Suprapubic skin (tissue), 4 donors: ENCODE measurements around the gene MBD4. TPM values are rescaled to one million over a fixed set of nuclear protein-coding genes. Genes with fewer than 3 reads are reported as not detected.

Source experiments
- DNase-seq, 2 donors: peaks; one replicate each; pipeline ENCODE4 v3.0.0-alpha.2; 2019; ENCODE audit warnings: low spot score in 2 of 2
- H3K27ac ChIP-seq: fragments of 200-600 bp; sonication (generic); one replicate; pipeline ENCODE4 v1.5.1; 2019
- H3K27me3 ChIP-seq: fragments of 200-600 bp; sonication (generic); one replicate; pipeline ENCODE4 v1.5.1; 2019
- H3K36me3 ChIP-seq: fragments of 200-600 bp; sonication (generic); one replicate; pipeline ENCODE4 v1.5.1; 2019
- H3K4me1 ChIP-seq: fragments of 200-600 bp; sonication (generic); one replicate; pipeline ENCODE4 v1.5.1; 2019
- H3K4me3 ChIP-seq: fragments of 200-600 bp; sonication (generic); one replicate; pipeline ENCODE4 v1.5.1; 2019; ENCODE audit warnings: mild to moderate bottlenecking
- H3K9me3 ChIP-seq: fragments of 200-600 bp; sonication (generic); one replicate; pipeline ENCODE4 v1.5.1; 2019
- CTCF ChIP-seq, 2 donors: fragments of 200-600 bp in 1 of 2; fragments of 450-650 bp in 1 of 2; sonication (generic) in 1 of 2; IDR thresholded peaks; one replicate each; pipeline ENCODE4 v1.5.1; 2016 to 2019; ENCODE audit warnings: antibody characterized with exemption in 2 of 2, mild to moderate bottlenecking in 1 of 2, moderate library complexity in 1 of 2
- EP300 ChIP-seq: sonication (generic); formaldehyde crosslinking; IDR thresholded peaks from one replicate; pipeline ENCODE4 v1.6.1; 2017; ENCODE audit warnings: antibody characterized with exemption
- POLR2A ChIP-seq, 2 donors: fragments of 450-650 bp; IDR thresholded peaks; one replicate each; pipeline ENCODE4 v1.6.1; 2017; ENCODE audit warnings: antibody characterized with exemption in 2 of 2, mild to moderate bottlenecking in 2 of 2, moderate library complexity in 2 of 2
- POLR2AphosphoS5 ChIP-seq, 3 donors: sonication (generic); formaldehyde crosslinking; IDR thresholded peaks; one replicate each; pipeline ENCODE4 v1.6.1; 2017; ENCODE audit warnings: antibody characterized with exemption in 3 of 3
- WGBS: methylation state at CpG from one replicate; pipeline ENCODE4 v1.1.5; 2018; 5-methylcytosine and 5-hydroxymethylcytosine counted together
- total RNA-seq, 4 donors: library from RNA; depleted of rRNA; stranded (reverse); fragments of >200 nt; gene quantifications; one replicate each; pipeline ENCODE4 v1.1.0, GENCODE V29; 2016

MBD4 gene
- total RNA-seq, 4 donors from 2014 or later, result 14.8 to 42.5 (median 24.0) TPM

GRCh38 chr3:129467932-129468331 is 28.2 kb upstream of the MBD4 start:
- H3K4me1 ChIP-seq, result peaks cover 3% of the 10 kb centered on the region
- DNase-seq, result no peak
- H3K9me3 ChIP-seq, result no peaks in the 10 kb centered on the region
- 90% methylated on average over 1 of the region's 1 CpG for WGBS
- H3K36me3 ChIP-seq, result peaks cover 35% of the 10 kb centered on the region
- no peak for TF ChIP-seq CTCF (IDR thresholded peaks at IDR 0.05)
- no peak for TF ChIP-seq POLR2A (IDR thresholded peaks at IDR 0.05)
- no peak for TF ChIP-seq EP300
- TF ChIP-seq POLR2AphosphoS5 (IDR thresholded peaks at IDR 0.05), result no peak
- no peak overlapping the region for H3K4me3 ChIP-seq
- no peak overlapping the region for H3K27ac ChIP-seq
- H3K27me3 ChIP-seq, result no peaks in the 10 kb centered on the region

- no peaks in the 10 kb centered on the region for H3K27me3 ChIP-seq
- peaks cover 42% of the 10 kb centered on the region for H3K36me3 ChIP-seq
- WGBS, result 76% methylated on average over 4 of the region's 4 CpGs
- no peak for DNase-seq
- H3K9me3 ChIP-seq, result no peaks in the 10 kb centered on the region
- H3K27ac ChIP-seq, result no peak overlapping the region
- no peak overlapping the region for H3K4me3 ChIP-seq
- H3K4me1 ChIP-seq, result peaks cover under 1% of the 10 kb centered on the region
- no peak for TF ChIP-seq CTCF (IDR thresholded peaks at IDR 0.05)
- no peak for TF ChIP-seq EP300
- no peak for TF ChIP-seq POLR2A (IDR thresholded peaks at IDR 0.05)
- no peak for TF ChIP-seq POLR2AphosphoS5 (IDR thresholded peaks at IDR 0.05)
Observed at GRCh38 chr3:129463716-129464115, 24.0 kb upstream of the MBD4 start.

- Histone ChIP-seq H3K27me3 (no peaks in the 10 kb centered on the region), H3K9me3 (no peaks in the 10 kb centered on the region), H3K4me3 (no peak overlapping the region), H3K4me1 (no peaks in the 10 kb centered on the region), H3K36me3 (peaks cover 45% of the 10 kb centered on the region), H3K27ac (no peak overlapping the region)
- 91% methylated on average over 3 of the region's 3 CpGs for WGBS
- no peak for DNase-seq
- TF ChIP-seq POLR2A (IDR thresholded peaks at IDR 0.05) (no peak), CTCF (IDR thresholded peaks at IDR 0.05) (no peak), EP300 (no peak), POLR2AphosphoS5 (IDR thresholded peaks at IDR 0.05) (no peak)
Observed at GRCh38 chr3:129463094-129463493, 23.3 kb upstream of the MBD4 start.

- WGBS, result 93% methylated on average over 3 of the region's 3 CpGs
- Histone ChIP-seq H3K4me3 (no peak overlapping the region), H3K27ac (no peak overlapping the region), H3K4me1 (no peaks in the 10 kb centered on the region), H3K9me3 (no peaks in the 10 kb centered on the region), H3K27me3 (no peaks in the 10 kb centered on the region), H3K36me3 (peaks cover 45% of the 10 kb centered on the region)
- TF ChIP-seq POLR2A (IDR thresholded peaks at IDR 0.05) (no peak), EP300 (no peak), CTCF (IDR thresholded peaks at IDR 0.05) (no peak), POLR2AphosphoS5 (IDR thresholded peaks at IDR 0.05) (no peak)
- no peak for DNase-seq
Observed at GRCh38 chr3:129462361-129462968, 22.7 kb upstream of the MBD4 start.

- H3K36me3 ChIP-seq, result peaks cover 47% of the 10 kb centered on the region
- H3K4me1 ChIP-seq, result no peaks in the 10 kb centered on the region
- 74% methylated on average over 6 of the region's 6 CpGs for WGBS
- H3K27ac ChIP-seq, result no peak overlapping the region
- no peak for DNase-seq
- TF ChIP-seq EP300, result no peak
- no peak for TF ChIP-seq POLR2A (IDR thresholded peaks at IDR 0.05)
- TF ChIP-seq POLR2AphosphoS5 (IDR thresholded peaks at IDR 0.05), result no peak
- no peak for TF ChIP-seq CTCF (IDR thresholded peaks at IDR 0.05)
- H3K9me3 ChIP-seq, result no peaks in the 10 kb centered on the region
- no peak overlapping the region for H3K4me3 ChIP-seq
- H3K27me3 ChIP-seq, result no peaks in the 10 kb centered on the region
Observed at GRCh38 chr3:129461461-129462146, 21.9 kb upstream of the MBD4 start.
